GM12878 (cell line): ENCODE measurements around the gene DIAPH3.

Source experiments
- E2F8 ChIP-seq: fragments of 450-650 bp; IDR thresholded peaks from 2 replicates; pipeline ENCODE4 v1.6.1; 2018; ENCODE audit warnings: mild to moderate bottlenecking, low read depth, moderate library complexity; ENCODE audit not compliant: partially characterized antibody
- MAX ChIP-seq: IDR thresholded peaks from 2 replicates; pipeline ENCODE4 v1.6.1; 2012; ENCODE audit warnings: low read depth, low read length, improper control_type of control experiment
- MEF2B ChIP-seq: fragments of 450-650 bp; IDR thresholded peaks from 2 replicates; pipeline ENCODE4 v1.6.1; 2018; ENCODE audit warnings: mild to moderate bottlenecking, moderate library complexity; ENCODE audit not compliant: partially characterized antibody, poor library complexity, severe bottlenecking
- MTA3 ChIP-seq: IDR thresholded peaks from 2 replicates; pipeline ENCODE4 v1.6.1; 2012; ENCODE audit warnings: low read length, inconsistent platforms, borderline replicate concordance
- NBN ChIP-seq: fragments of 450-650 bp; IDR thresholded peaks from 2 replicates; pipeline ENCODE4 v1.6.1; 2016
- POLR2A ChIP-seq: IDR thresholded peaks from 2 replicates; pipeline ENCODE4 v1.6.1; 2011; ENCODE audit warnings: low read depth, mild to moderate bottlenecking, low read length
- PRDM15 ChIP-seq: fragments of 450-650 bp; formaldehyde crosslinking; IDR thresholded peaks from 2 replicates; pipeline ENCODE4 v1.4.0; 2020; ENCODE audit warnings: mild to moderate bottlenecking, moderate library complexity
- RAD51 ChIP-seq: fragments of 450-650 bp; IDR thresholded peaks from 2 replicates; pipeline ENCODE4 v1.6.1; 2016; ENCODE audit warnings: moderate library complexity, mild to moderate bottlenecking, inconsistent platforms
- USF2 ChIP-seq: IDR thresholded peaks from 2 replicates; pipeline ENCODE4 v1.6.1; 2011; ENCODE audit warnings: low read depth, low read length, improper control_type of control experiment, borderline replicate concordance
- ZBTB11 ChIP-seq: fragments of 450-650 bp; formaldehyde crosslinking; IDR thresholded peaks from 2 replicates; pipeline ENCODE4 v1.5.0; 2022; ENCODE audit warnings: mild to moderate bottlenecking, missing genetic modification characterization
- ZNF274 ChIP-seq: IDR thresholded peaks from one replicate; pipeline ENCODE4 v1.8.0; 2011; ENCODE audit not compliant: insufficient read length, insufficient read depth
- TF ChIP-seq, protein P1 (sequence below), 3 experiments: IDR thresholded peaks in 2 of 3; conservative IDR thresholded peaks in 1 of 3; 2 replicates each; pipeline ENCODE4 v1.5.1; 2011; ENCODE audit warnings: low read depth in 3 of 3, low read length in 3 of 3, mild to moderate bottlenecking in 3 of 3, control low read depth in 2 of 3, moderate library complexity in 2 of 3, inconsistent platforms in 1 of 3, mixed read lengths in 1 of 3; ENCODE audit not compliant: control insufficient read depth in 2 of 3, insufficient read depth in 1 of 3; ENCODE audit errors: extremely low read depth in 1 of 3
- TF ChIP-seq, protein P2 (sequence below): IDR thresholded peaks from 2 replicates; pipeline ENCODE4 v1.6.1; 2012; ENCODE audit warnings: low read length, inconsistent platforms

- TF ChIP-seq, protein P1, sequence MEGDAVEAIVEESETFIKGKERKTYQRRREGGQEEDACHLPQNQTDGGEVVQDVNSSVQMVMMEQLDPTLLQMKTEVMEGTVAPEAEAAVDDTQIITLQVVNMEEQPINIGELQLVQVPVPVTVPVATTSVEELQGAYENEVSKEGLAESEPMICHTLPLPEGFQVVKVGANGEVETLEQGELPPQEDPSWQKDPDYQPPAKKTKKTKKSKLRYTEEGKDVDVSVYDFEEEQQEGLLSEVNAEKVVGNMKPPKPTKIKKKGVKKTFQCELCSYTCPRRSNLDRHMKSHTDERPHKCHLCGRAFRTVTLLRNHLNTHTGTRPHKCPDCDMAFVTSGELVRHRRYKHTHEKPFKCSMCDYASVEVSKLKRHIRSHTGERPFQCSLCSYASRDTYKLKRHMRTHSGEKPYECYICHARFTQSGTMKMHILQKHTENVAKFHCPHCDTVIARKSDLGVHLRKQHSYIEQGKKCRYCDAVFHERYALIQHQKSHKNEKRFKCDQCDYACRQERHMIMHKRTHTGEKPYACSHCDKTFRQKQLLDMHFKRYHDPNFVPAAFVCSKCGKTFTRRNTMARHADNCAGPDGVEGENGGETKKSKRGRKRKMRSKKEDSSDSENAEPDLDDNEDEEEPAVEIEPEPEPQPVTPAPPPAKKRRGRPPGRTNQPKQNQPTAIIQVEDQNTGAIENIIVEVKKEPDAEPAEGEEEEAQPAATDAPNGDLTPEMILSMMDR (IDR thresholded peaks at IDR 0.05 in 2 of 3, conservative IDR thresholded peaks at IDR 0.05 in 1 of 3; ENCODE audit: control insufficient read depth in 2 of 3, extremely low read depth in 1 of 3, insufficient read depth in 1 of 3, low read depth in 3 of 3, low read length in 3 of 3) = no peak
- TF ChIP-seq MEF2B = no peak
- TF ChIP-seq MAX = no peak
- TF ChIP-seq, protein P2, sequence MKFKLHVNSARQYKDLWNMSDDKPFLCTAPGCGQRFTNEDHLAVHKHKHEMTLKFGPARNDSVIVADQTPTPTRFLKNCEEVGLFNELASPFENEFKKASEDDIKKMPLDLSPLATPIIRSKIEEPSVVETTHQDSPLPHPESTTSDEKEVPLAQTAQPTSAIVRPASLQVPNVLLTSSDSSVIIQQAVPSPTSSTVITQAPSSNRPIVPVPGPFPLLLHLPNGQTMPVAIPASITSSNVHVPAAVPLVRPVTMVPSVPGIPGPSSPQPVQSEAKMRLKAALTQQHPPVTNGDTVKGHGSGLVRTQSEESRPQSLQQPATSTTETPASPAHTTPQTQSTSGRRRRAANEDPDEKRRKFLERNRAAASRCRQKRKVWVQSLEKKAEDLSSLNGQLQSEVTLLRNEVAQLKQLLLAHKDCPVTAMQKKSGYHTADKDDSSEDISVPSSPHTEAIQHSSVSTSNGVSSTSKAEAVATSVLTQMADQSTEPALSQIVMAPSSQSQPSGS = no peak
- TF ChIP-seq RAD51 = no peak
- TF ChIP-seq MTA3 = no peak
- TF ChIP-seq USF2 = no peak
- no peak for TF ChIP-seq POLR2A
- no peak for TF ChIP-seq ZNF274
- TF ChIP-seq PRDM15 (CRISPR knock-in tag) = no peak
- TF ChIP-seq ZBTB11 (CRISPR knock-in tag) = no peak
- TF ChIP-seq NBN = no peak
- TF ChIP-seq E2F8 = no peak
Observed at GRCh38 chr13:59996461-59996980, 167.2 kb downstream of the DIAPH3 start.
